Neural cell (in vitro differentiated cells): Measurements from ENCODE around the gene LAIR2. TPM values are rescaled to one million over a fixed set of nuclear protein-coding genes. Genes with fewer than 3 reads are reported as not detected.

Experiments used
- H2AFZ ChIP-seq: fragments of 200-600, 300-800 bp; sonication (generic), shearing (Covaris generic); 2 replicates; pipeline ENCODE4 v1.6.0; 2014; ENCODE audit warnings: low read depth, mild to moderate bottlenecking, antibody characterized with exemption, low read length, moderate library complexity
- H3F3A ChIP-seq: fragments of 200-600 bp; shearing (Covaris generic); 2 replicates; pipeline ENCODE4 v1.6.1; 2016; ENCODE audit warnings: mild to moderate bottlenecking, moderate library complexity, mixed read lengths, antibody characterized with exemption, low read length; ENCODE audit not compliant: insufficient read depth, poor library complexity, severe bottlenecking
- H3K27ac ChIP-seq: fragments of 200-600, 300-800 bp; sonication (generic), shearing (Covaris generic); 2 replicates; pipeline ENCODE4 v1.5.1; 2014; ENCODE audit warnings: mild to moderate bottlenecking, low read length, moderate library complexity
- H3K27me3 ChIP-seq: fragments of 300-800, 200-600 bp; sonication (generic), shearing (Covaris generic); 2 replicates; pipeline ENCODE4 v1.6.0; 2014; ENCODE audit warnings: mild to moderate bottlenecking, low read depth, low read length, moderate library complexity; ENCODE audit not compliant: insufficient read depth
- H3K36me3 ChIP-seq: fragments of 300-800, 200-600 bp; sonication (generic), shearing (Covaris generic); 2 replicates; pipeline ENCODE4 v1.5.1; 2014; ENCODE audit warnings: mild to moderate bottlenecking, antibody characterized with exemption, low read length, moderate library complexity; ENCODE audit not compliant: insufficient read depth
- H3K4me2 ChIP-seq: fragments of 300-800, 200-600 bp; sonication (generic), shearing (Covaris generic); 2 replicates; pipeline ENCODE4 v1.6.0; 2014; ENCODE audit warnings: mild to moderate bottlenecking, low read length
- H3K4me3 ChIP-seq: fragments of 300-800, 200-600 bp; sonication (generic), shearing (Covaris generic); 2 replicates; pipeline ENCODE4 v1.5.1; 2014; ENCODE audit warnings: mild to moderate bottlenecking, low read length, moderate library complexity
- H3K79me2 ChIP-seq: fragments of 200-600 bp; shearing (Covaris generic); replicated peaks from 2 replicates; pipeline ENCODE4 v1.6.0; 2014; ENCODE audit warnings: mild to moderate bottlenecking, low read length, moderate library complexity; ENCODE audit not compliant: insufficient read depth
- H3K9ac ChIP-seq: fragments of 300-800, 200-600 bp; sonication (generic), shearing (Covaris generic); 2 replicates; pipeline ENCODE4 v1.6.1; 2016; ENCODE audit warnings: mild to moderate bottlenecking, low read length, mixed read lengths
- H3K9me2 ChIP-seq: fragments of 200-600 bp; shearing (Covaris generic); 2 replicates; pipeline ENCODE4 v1.6.1; 2016; ENCODE audit warnings: mild to moderate bottlenecking, low read length, mixed read lengths; ENCODE audit not compliant: insufficient read depth
- H3K9me3 ChIP-seq: fragments of 200-600, 300-800 bp; sonication (generic), shearing (Covaris generic); 2 replicates; pipeline ENCODE4 v1.6.1; 2016; ENCODE audit warnings: mild to moderate bottlenecking, mixed run types, low read length, moderate library complexity, mixed read lengths
- H4K20me1 ChIP-seq: fragments of 200-600 bp; shearing (Covaris generic); 2 replicates; pipeline ENCODE4 v1.6.1; 2016; ENCODE audit warnings: mild to moderate bottlenecking, mixed run types; ENCODE audit not compliant: insufficient read depth
- CTCF ChIP-seq: fragments of 450-650 bp; IDR thresholded peaks from 2 replicates; pipeline ENCODE4 v1.5.1; 2014; ENCODE audit warnings: antibody characterized with exemption, mild to moderate bottlenecking, moderate library complexity; ENCODE audit not compliant: poor library complexity, severe bottlenecking
- EP300 ChIP-seq: fragments of 450-650 bp; conservative IDR thresholded peaks from 2 replicates; pipeline ENCODE4 v1.6.1; 2014; ENCODE audit warnings: antibody characterized with exemption, mild to moderate bottlenecking, moderate library complexity; ENCODE audit not compliant: poor library complexity, severe bottlenecking
- EZH2 ChIP-seq: fragments of 200-600, 300-800 bp; shearing (Covaris generic), sonication (generic); IDR thresholded peaks from 2 replicates; pipeline ENCODE4 v1.6.1; 2014; ENCODE audit warnings: antibody characterized with exemption, low read length, borderline replicate concordance, mild to moderate bottlenecking; ENCODE audit not compliant: insufficient read depth, poor library complexity, severe bottlenecking
- MXI1 ChIP-seq: fragments of 450-650 bp; conservative IDR thresholded peaks from 2 replicates; pipeline ENCODE4 v1.6.1; 2014; ENCODE audit warnings: antibody characterized with exemption, mild to moderate bottlenecking; ENCODE audit not compliant: poor library complexity, severe bottlenecking
- POLR2AphosphoS5 ChIP-seq: IDR thresholded peaks from 2 replicates; pipeline ENCODE4 v1.6.1; 2012
- RAD21 ChIP-seq: fragments of 450-650 bp; conservative IDR thresholded peaks from 2 replicates; pipeline ENCODE4 v1.6.1; 2014; ENCODE audit warnings: antibody characterized with exemption, mild to moderate bottlenecking, moderate library complexity
- SMC3 ChIP-seq: fragments of 450-650 bp; conservative IDR thresholded peaks from 2 replicates; pipeline ENCODE4 v1.6.1; 2014; ENCODE audit warnings: antibody characterized with exemption, mild to moderate bottlenecking, moderate library complexity; ENCODE audit not compliant: poor library complexity
- TAF1 ChIP-seq: IDR thresholded peaks from 2 replicates; pipeline ENCODE4 v1.6.1; 2012; ENCODE audit warnings: low read depth
- polyA plus RNA-seq: library from polyadenylated mRNA; depleted of rRNA; stranded (reverse); fragments of >200 nt; gene quantifications from 2 replicates; pipeline ENCODE4 v1.2.3, GENCODE V29; 2014
- TF ChIP-seq, protein P1 (sequence below): IDR thresholded peaks from 2 replicates; pipeline ENCODE4 v1.6.1; 2012; ENCODE audit warnings: borderline replicate concordance

Gene LAIR2
- polyA plus RNA-seq, 1 donor from 2014 or later: not detected

DNA sequence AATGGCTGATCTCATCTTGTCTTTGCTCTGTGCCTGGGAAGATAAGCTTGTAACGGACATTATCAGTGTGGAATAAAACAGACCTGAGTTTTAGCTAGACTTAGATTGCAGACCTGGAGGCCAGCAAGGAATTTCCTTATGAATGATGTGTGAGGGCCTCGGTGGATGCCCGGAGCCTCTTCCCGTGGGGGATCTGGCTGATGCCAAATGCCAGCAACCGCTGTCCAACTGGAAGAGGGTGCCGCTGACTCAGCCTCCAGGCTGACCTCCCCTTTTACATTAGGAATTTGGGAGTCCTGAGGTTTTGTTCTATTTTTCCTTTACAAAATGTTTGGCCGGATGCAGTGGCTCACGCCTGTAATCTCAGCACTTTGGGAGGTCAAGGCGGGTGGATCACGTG lies 51.4 kb downstream of the LAIR2 start:
- no peak for TF ChIP-seq SMC3
- no peak for TF ChIP-seq TAF1
- TF ChIP-seq EP300: no peak
- no peak for TF ChIP-seq RAD21
- Histone ChIP-seq H3K27ac (no peak overlapping the region), H3K4me3 (no peak overlapping the region), H3K9me2 (no peaks in the 10 kb centered on the region), H4K20me1 (no peaks in the 10 kb centered on the region), H2AFZ (no peak overlapping the region), H3K79me2 (no peaks in the 10 kb centered on the region), H3K9ac (no peak overlapping the region), H3K9me3 (no peaks in the 10 kb centered on the region), H3K27me3 (no peaks in the 10 kb centered on the region), H3K4me2 (no peak overlapping the region), H3K36me3 (no peaks in the 10 kb centered on the region), H3F3A (no peaks in the 10 kb centered on the region)

DNA sequence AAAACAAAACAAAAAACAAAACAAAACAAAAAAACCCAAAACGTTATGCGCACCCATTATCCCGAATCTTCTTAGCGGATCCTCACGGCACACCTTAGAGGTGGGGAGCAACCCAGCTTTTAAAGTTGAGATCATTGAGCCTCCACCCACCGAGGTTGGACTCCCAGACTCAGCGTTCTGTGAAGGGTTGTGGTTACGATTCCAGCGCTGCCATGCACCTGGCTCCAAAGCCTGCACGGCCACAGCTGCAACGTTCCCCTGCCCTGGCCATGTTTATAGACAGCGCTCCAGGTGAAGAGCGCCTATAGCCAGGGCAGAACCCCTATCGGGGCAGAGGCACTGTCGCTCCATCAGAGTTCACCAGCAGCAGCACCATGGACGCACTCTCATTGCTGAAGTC lies 52.3 kb downstream of the LAIR2 start:
- Histone ChIP-seq H3K9me2 (no peaks in the 10 kb centered on the region), H3K9me3 (no peaks in the 10 kb centered on the region)

More for the DNA sequence above, 52.3 kb downstream of the LAIR2 start:
- no peaks in the 10 kb centered on the region for H3F3A ChIP-seq
- no peak overlapping the region for H3K9ac ChIP-seq
- no peaks in the 10 kb centered on the region for H3K36me3 ChIP-seq
- no peaks in the 10 kb centered on the region for H3K79me2 ChIP-seq
- TF ChIP-seq EZH2: no peak
- no peak for TF ChIP-seq TAF1
- TF ChIP-seq POLR2AphosphoS5: no peak
- TF ChIP-seq MXI1: no peak
- no peak for TF ChIP-seq SMC3
- TF ChIP-seq CTCF: no peak
- TF ChIP-seq, protein P1, sequence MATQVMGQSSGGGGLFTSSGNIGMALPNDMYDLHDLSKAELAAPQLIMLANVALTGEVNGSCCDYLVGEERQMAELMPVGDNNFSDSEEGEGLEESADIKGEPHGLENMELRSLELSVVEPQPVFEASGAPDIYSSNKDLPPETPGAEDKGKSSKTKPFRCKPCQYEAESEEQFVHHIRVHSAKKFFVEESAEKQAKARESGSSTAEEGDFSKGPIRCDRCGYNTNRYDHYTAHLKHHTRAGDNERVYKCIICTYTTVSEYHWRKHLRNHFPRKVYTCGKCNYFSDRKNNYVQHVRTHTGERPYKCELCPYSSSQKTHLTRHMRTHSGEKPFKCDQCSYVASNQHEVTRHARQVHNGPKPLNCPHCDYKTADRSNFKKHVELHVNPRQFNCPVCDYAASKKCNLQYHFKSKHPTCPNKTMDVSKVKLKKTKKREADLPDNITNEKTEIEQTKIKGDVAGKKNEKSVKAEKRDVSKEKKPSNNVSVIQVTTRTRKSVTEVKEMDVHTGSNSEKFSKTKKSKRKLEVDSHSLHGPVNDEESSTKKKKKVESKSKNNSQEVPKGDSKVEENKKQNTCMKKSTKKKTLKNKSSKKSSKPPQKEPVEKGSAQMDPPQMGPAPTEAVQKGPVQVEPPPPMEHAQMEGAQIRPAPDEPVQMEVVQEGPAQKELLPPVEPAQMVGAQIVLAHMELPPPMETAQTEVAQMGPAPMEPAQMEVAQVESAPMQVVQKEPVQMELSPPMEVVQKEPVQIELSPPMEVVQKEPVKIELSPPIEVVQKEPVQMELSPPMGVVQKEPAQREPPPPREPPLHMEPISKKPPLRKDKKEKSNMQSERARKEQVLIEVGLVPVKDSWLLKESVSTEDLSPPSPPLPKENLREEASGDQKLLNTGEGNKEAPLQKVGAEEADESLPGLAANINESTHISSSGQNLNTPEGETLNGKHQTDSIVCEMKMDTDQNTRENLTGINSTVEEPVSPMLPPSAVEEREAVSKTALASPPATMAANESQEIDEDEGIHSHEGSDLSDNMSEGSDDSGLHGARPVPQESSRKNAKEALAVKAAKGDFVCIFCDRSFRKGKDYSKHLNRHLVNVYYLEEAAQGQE: no peak
- no peak for TF ChIP-seq RAD21
- no peak for TF ChIP-seq EP300
- no peak overlapping the region for H3K27ac ChIP-seq
- no peak overlapping the region for H2AFZ ChIP-seq
- H3K4me3 ChIP-seq: no peak overlapping the region
- no peak overlapping the region for H3K4me2 ChIP-seq
- H4K20me1 ChIP-seq: no peaks in the 10 kb centered on the region
- H3K27me3 ChIP-seq: no peaks in the 10 kb centered on the region
